ENCODE results near the gene PMS1. TPM values are rescaled to one million over a fixed set of nuclear protein-coding genes. Genes with fewer than 3 reads are reported as not detected.

PMS1 gene
- 34.5 and 35.7 TPM in 2 replicates for total RNA-seq

- intact Hi-C loops (cut with micrococcal nuclease) = loop anchor here (1.0 to 10.0 kb wide), 18 partner anchors 12 to 1893 kb away; partner anchors contain the start of genes ANKAR, ASNSD1, GLS and HIBCH
Measured at GRCh38 chr2:189783927-189784867, at the start of gene PMS1, which contains the start of gene ORMDL1. TSS of gene PMS1 (plus strand) at chr2:189784450. CDS start at chr2:189791810, 7,360 bp downstream. TSS of gene ORMDL1 (minus strand) at chr2:189784339. CDS start at chr2:189782595, 1,744 bp downstream.

DNA sequence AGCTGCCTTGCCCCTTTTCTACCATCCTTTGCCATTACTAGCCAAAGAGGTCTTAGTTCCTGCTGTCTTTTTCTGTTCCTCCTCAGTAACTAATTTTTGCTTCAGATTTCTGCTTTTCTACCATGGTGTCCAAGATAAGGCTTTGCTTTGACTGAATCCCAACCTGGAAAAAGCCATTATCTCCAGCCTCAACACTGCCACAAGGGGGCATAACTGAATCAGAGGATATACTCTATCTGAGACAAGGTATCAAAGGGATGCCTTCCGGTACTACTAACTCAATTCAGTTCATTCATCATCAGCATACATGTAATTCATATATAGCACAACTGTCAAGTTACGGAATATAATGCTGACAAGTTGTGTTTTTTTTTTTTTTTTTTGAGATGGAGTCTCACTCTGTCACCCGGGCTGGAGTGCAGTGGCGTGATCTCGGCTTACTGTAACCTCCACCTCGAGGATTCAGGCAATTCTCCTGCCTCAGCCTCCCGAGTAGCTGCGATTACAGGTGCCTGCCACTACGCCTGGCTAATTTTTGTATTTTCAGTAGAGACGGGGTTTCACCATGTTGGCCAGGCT lies 33.1 kb upstream of the PMS1 start:
- intact Hi-C loops (cut with micrococcal nuclease) = loop anchor here (1.0 kb wide), 6 partner anchors 11 to 621 kb away; partner anchors contain the start of genes ASNSD1, ORMDL1, OSGEPL1 and PMS1

DNA sequence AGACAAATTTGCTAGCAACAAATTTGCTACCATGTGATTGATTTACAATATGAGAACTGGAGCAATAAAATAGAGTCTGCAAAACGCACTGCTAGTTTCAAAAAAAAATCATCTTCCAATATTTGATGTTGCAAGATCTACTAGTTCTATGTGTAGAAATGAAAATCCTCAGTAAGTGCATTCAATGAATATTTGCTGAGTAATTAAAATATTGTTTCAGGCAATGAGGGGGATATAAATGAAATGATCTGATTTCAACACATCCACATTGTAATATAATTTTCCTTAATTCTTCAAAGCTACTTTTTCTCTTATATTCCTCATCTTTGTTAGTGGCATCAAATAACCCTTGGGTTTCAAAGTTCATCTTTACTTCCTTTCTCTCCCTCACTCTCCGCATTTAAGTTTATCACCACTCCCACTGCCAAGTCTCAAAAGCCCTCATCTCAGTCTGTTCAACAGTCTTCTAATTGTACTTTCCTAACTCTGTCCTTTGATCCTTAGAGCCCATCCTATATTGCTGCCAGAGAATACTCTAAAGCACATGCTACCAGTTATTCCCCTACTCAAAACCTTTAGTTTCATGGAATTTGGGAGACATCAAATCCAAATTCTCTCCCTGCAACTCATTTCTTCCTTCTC lies 27.8 kb upstream of the PMS1 start:
- intact Hi-C loops (cut with micrococcal nuclease) = no loop called here

DNA sequence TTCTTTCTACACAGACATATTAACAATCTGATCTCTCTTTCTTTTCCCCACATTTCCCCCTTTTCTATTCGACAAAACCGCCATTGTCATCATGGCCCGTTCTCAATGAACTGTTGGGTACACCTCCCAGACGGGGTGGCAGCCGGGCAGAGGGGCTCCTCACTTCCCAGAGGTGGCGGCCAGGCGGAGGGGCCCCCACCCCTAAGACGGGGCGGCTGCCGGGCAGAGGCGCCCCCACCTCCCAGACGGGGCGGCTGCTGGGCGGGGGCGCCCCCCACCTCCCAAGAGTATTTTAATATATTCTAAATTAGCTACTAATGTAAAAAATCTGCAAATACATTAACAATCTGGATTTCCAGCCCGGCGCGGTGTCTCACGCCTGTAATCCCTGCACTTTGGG lies 24.1 kb upstream of the PMS1 start:
- intact Hi-C loops (cut with micrococcal nuclease) = loop anchor here (5.0 kb wide), 2 partner anchors 647 to 1252 kb away; partner anchors contain the start of genes MFSD6 and STAT1

GRCh38 chr2:189762229-189762550 lies 22.1 kb upstream of the PMS1 start:
- intact Hi-C loops (cut with micrococcal nuclease) = loop anchor here (1.0 to 5.0 kb wide), 13 partner anchors 11 to 1250 kb away; partner anchors contain the start of genes ANKAR, ASNSD1, GLS and HIBCH

DNA sequence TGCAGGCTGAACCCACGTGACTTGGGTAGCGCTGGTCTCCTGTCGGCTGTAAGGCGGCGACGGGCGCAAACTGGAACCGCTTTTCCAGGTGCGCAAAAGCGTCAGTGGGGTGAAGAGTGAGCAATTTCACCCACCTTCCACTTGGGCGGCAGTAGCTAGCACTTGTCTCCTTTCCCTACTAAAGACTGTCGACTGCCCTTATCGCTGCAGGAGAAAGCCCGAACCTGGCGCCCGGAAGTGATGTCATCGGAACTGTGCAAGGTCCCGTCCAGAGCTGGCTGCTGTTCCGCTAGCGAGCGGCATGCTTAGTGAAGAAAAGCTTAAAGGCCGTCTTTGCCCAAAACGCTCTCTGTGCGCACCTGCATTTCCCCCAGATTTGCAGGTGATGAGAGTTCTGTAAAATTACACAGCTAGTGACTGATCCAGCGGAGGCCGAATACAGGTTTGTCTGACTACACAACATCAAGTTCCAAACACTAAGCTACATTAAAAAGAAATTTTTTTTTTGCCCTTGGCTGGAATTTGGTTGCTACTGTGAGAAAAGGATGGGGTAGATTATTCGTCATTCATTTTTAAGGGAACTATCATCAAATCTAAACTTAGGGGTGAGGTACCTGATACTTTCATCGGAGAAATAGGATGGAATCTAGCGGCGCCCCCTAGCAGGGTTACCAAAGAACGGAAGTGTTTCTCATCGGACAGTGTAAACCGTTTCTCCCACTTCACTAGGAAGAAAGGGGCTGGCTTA lies 21.5 kb upstream of the PMS1 start, which contains the start of gene OSGEPL1:
OSGEPL1 (minus strand) TSS at position 242 of the 748 bp plus-strand sequence. CDS start 1,152 bp downstream, outside the sequence.
- intact Hi-C loops (cut with micrococcal nuclease) = loop anchor here (1.0 to 5.0 kb wide), 13 partner anchors 11 to 1250 kb away; partner anchors contain the start of genes ANKAR, ASNSD1, GLS and HIBCH

GRCh38 chr2:189763908-189764661 lies 20.2 kb upstream of the PMS1 start:
- intact Hi-C loops (cut with micrococcal nuclease) = loop anchor here (2.0 to 5.0 kb wide), 4 partner anchors 183 to 1248 kb away; partner anchors contain the start of genes MFSD6, SLC40A1 and STAT1

DNA sequence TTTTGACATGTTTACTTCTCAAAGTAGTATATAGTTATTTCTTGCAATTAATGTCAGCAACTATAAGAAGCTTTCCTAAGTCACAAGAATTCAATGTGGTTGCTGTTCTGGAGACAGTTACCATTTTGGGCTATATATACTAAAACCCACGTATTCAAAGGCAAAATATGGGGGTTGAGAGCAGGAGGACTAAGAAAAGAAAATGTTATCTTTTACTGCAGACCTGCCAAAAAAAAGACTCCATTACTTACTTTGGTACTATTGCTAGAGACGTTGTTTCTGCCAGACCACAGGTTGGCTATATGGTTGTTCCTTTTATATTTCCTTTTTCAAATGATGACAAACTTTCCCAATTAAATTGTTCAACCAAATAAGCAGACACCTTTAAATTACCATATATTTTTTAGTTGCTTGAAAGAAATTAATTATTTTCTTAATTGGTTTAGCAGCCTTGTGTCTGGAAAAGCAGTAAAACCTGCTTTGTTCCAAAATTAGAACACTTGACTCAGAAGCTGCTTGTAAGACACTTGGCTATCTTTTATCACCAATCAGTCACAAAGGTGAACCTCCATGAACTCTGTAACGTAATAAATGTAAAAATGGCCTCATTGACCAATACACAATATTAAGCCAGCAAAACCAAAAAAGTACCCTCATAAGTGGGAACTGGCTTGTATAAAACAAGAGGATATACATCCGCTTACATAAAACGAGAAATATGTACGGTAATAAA lies 13.5 kb upstream of the PMS1 start:
- intact Hi-C loops (cut with micrococcal nuclease) = no loop called here

DNA sequence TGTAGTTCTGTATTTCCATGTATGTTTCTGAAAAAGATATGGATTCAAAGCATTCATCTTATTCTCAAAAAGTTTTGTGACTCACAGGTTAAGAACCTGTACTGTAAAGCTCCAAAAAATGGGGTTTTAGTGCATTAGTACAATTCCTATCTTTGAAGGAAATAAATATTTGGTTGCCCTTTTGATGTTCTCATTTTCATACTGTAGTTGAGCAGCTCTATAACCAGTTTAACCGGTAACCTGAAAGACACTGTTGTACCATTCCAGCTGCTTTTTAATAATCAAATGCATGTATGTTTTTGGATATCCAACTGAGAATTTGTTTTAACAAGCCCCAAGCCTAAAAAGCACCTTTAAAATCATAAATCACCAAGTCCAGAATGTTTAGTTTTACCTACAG lies 12.0 kb upstream of the PMS1 start:
- intact Hi-C loops (cut with micrococcal nuclease) = loop anchor here (1.0 kb wide), 1 partner anchor 11 kb away; no protein-coding TSS in a partner anchor

DNA sequence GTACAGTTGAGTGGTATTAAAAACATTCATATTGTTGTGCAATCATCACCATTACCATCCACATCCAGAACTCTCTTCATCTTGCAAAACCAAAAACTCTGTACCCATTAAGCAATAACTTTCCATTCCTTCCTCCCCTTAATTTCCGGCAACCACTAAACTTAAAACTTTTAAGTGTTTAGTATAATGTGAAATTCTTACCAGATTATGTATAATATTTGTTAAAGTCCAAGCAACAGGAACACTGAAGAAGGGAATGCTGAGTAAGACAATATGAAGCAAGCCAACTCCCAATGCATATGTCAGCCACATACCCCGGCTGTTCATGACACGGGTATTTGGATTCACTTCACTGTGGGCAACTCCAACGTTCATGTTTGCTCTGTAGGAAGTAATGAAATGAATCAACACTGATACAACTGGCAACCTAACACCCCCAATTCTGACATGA lies 2.0 kb upstream of the PMS1 start:
- intact Hi-C loops (cut with micrococcal nuclease) = loop anchor here (5.0 to 10.0 kb wide), 4 partner anchors 563 to 1895 kb away; partner anchors contain the start of genes INPP1, NABP1 and STAT4

DNA sequence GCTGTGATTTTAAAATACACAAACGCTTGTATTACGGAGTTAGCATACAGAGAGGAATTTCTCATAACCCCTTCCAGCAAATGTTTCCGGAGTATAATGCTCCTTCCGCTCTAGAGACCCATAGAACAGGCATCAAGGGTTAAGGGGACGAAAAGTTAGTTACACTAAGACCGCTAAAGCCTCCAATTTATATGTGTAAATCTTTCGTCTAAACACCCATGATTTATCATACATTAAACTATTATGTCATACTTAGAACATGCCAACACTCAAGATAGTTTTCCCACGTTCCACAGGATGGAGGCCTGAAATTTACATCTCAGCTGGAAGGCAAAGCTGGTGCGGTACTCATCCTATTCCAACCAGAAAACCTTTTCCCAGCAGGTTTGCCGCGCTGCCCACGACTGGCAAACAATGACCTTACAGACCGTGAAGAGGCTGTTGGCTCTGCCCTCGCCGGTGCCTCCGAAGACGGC lies 761 bp upstream of the PMS1 start:
- intact Hi-C loops (cut with micrococcal nuclease) = loop anchor here (1.0 to 10.0 kb wide), 7 partner anchors 11 to 1894 kb away; partner anchors contain the start of genes ANKAR, INPP1, NABP1 and SLC40A1

DNA sequence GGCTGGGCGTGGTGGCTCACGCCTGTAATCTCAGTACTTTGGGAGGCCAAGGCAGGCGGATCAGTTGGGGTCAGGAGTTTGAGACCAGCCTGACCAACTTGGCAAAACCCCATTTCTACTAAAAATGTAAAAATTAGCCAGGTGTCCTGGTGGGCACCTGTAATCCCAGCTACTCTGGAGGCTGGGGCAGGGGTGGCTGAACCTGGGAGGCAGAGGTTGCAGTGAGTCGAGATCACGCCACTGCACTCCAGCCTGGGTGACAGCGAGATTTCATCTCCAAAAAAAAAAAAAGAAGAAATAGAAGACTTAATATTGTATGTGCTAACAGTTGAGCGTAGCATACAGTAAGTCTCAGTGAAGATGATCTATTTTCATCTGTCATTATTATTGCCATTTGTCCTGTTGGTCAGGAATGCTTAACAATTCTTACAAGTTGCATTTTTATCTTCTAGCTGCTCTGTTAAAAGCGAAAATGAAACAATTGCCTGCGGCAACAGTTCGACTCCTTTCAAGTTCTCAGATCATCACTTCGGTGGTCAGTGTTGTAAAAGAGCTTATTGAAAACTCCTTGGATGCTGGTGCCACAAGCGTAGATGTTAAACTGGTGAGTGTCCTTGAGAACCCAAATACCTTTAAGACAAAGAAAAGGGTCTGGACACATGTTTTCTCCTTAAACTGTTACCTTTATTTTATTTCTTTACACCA lies 7.2 kb downstream of the PMS1 start:
- intact Hi-C loops (cut with micrococcal nuclease) = no loop called here

DNA sequence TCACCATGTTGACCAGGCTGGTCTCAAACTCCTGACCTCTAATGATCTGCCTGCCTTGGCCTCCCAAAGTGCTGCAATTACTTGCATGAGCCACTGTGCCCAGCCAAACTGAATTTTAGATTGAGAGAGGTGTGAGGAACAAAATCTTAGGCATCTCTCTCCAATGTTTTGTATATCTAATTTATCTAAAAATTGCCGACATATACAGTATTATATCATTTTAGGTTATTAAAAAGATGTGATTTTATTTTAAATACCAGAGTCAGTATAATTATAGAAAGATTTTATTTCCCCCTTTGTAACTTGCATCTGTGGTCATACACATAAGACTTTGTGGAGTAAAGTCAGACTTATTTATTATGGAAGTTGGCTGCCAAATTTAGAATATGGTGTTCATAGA lies 10.1 kb downstream of the PMS1 start:
- intact Hi-C loops (cut with micrococcal nuclease) = no loop called here

- intact Hi-C loops (cut with micrococcal nuclease) = loop anchor here (1.0 to 5.0 kb wide), 4 partner anchors 14 to 479 kb away; partner anchors contain the start of genes ORMDL1 and PMS1
Measured at GRCh38 chr2:189797902-189798301, 13.7 kb downstream of the PMS1 start.

DNA sequence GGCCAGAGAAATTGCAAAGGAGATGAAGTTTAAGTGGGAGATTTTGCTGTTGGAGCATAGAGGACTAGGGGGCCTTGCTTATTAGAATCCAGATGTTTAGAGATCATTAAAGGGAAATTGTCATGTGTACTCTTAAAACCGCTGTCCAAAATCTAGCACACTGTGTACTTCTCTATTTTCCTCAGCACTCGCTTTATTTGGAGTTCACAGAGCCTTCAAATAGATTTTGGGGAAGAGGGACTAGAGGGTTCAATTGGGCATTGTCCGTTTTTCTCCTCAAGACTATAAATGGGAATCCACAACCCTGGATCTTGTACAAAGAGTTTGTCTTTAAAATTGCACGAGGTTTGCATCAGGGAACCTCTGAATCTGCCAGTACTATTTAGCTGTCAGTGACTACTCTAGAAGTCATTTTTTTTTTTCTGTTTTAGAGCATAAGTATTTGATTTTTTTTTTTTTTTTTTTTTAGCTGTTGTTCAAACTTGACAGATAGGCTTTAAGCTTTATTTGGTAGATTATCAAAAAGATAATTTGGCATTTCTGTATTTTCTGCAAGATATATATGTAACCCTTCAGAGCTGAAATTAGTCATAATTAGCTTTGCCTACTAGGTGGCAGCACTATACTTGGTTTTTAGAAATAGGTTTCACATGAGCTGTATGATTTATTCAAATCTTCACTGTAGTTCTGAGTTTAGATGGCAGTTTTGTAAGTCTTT lies 14.2 kb downstream of the PMS1 start:
- intact Hi-C loops (cut with micrococcal nuclease) = loop anchor here (1.0 to 5.0 kb wide), 4 partner anchors 14 to 479 kb away; partner anchors contain the start of genes ORMDL1 and PMS1

DNA sequence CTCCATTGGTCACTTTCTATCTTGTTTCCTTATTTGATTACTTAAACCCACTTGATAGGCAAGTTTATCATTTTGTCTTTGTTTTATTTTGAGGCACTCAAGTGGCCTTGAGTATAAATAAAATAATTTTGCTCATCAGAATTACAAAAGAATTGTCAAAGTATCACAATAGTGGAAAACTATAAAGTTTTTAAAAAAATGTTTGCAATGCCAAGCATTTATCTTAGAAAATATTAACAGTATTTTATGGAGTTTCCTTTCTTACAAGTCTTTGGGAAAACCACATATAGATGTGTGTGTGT lies 14.7 kb downstream of the PMS1 start:
- intact Hi-C loops (cut with micrococcal nuclease) = loop anchor here (5.0 kb wide), 2 partner anchors 223 to 478 kb away; no protein-coding TSS in a partner anchor

- intact Hi-C loops (cut with micrococcal nuclease) = loop anchor here (5.0 kb wide), 2 partner anchors 223 to 478 kb away; no protein-coding TSS in a partner anchor
Measured at GRCh38 chr2:189799531-189799930, 15.3 kb downstream of the PMS1 start.

All from T-helper 1 cell treated with Interleukin-12 subunit alpha and Interleukin-12 subunit beta and Interleukin-4 antibody, amounts not matched to agents 30 ng/mL and 1 ng/mL, for 36 hours (primary cell).